ENCODE data around the gene ARMH3.

DNA sequence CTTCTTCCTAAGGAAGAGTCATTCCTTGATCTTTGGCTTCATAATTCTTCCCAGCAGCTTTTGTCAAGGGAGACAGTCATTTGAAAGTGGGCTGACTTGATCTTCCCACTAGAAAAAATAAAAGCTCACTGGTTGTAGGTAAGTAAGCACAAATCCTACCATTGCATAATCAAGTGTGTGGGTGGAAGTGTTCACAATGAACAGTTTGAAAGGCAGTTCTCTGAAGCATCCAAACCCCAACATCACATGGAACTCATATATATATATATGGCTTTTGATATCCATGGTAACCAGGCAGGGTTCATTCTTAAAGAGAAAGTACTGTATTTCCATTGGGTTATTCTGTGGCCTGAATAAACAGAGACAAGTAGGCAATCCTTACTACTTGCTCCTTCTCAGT, 51.6 kb downstream of the ARMH3 start:
- TF ChIP-seq, protein P1, sequence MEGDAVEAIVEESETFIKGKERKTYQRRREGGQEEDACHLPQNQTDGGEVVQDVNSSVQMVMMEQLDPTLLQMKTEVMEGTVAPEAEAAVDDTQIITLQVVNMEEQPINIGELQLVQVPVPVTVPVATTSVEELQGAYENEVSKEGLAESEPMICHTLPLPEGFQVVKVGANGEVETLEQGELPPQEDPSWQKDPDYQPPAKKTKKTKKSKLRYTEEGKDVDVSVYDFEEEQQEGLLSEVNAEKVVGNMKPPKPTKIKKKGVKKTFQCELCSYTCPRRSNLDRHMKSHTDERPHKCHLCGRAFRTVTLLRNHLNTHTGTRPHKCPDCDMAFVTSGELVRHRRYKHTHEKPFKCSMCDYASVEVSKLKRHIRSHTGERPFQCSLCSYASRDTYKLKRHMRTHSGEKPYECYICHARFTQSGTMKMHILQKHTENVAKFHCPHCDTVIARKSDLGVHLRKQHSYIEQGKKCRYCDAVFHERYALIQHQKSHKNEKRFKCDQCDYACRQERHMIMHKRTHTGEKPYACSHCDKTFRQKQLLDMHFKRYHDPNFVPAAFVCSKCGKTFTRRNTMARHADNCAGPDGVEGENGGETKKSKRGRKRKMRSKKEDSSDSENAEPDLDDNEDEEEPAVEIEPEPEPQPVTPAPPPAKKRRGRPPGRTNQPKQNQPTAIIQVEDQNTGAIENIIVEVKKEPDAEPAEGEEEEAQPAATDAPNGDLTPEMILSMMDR (conservative IDR thresholded peaks at IDR 0.05): no peak
- TF ChIP-seq EZH2 (IDR thresholded peaks at IDR 0.05; ENCODE audit: low read depth): no peak

Measured in PC-9 (cell line).